Activated T-cell treated with anti-CD3 and anti-CD28 coated beads for 1 hour (primary cell): ENCODE results near the gene SUN2.

Experiments used
- DNase-seq: peaks from one replicate; pipeline ENCODE4 v3.0.0-alpha.2; 2020; ENCODE audit warnings: low read depth

Gene SUN2

DNA sequence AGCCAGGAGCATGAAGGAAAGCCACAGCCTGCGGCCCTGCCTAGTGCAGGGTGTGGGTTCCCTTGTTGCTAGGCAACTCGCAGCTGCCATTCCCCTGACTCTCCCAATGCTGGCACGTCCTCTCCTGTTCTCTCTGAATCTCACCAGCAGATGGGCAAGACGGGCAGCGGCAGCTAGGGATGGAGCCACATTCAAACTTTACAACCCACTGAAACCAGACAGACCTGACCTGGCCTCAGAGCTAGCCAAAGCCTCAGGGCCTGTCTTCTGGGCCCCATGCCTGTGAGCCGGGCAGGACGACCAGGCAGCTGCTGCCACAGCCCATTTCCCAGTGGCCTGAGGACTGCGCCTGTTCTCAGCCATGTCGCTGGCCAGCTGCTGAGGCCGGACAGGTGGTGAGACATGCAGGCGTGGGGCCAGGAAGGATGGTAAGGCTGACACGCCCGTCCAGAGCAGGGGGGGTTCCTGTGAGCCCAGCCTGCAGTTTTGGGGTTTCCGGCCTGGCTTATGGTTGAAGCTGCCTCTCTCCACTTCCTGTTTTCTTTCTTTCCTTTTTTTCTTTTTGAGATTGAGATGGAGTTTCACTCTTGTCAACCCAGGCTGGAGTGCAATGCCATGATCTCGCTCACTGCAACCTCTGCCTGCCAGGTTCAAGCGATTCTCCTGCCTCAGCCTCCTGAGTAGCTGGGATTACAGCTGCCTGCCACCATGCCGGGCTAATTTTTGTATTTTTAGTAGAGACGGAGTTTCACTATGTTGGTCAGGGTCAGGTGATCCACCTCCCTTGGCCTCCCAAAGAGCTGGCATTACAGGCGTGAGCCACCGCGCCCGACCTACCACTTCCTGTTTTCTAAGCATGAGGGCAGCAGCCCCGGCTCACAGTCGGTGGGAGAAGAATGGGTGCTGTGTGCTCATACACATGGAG lies 4.1 kb downstream of the SUN2 start:
- peak; percentile 60 for DNase-seq

DNA sequence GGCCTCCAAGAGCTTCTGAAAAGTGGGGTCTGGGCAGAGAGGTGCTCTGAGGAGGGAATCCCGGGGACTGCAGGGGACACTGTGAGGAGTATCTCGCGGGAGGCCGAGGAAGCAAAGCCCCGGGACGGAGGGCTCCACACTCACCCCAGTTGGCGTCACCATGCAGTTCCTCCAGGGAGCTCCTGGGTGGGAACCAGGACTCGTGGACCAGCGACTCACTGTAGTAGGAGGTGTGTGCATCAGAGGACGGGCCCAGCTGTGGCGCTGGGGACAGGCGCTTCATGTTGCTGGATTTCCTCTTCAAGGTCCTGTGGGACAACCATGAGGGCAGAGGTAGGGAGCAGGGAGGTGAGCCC lies 4.8 kb downstream of the SUN2 start:
- DNase-seq = no peak

- DNase-seq = no peak
Measured at GRCh38 chr22:38750638-38751037, 5.2 kb downstream of the SUN2 start.

DNA sequence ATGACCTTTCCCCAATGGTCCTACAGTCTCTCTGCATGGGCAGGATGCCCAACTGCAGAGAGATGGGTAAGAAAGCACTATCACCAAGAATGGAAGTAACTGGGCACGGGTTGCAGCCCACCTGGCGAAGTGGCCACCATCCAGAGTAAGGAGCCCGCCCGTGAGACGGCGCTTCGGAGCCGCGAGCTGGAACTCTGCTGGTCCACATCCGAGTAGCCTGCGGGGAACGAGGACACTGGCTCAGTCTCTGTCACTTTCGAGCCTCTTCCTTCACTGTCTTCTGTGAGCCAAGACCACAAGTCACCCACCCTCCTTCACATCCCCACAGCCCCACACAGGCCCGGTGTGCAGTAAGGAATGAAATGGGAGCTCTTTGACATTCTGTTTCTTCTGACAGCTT lies 5.7 kb downstream of the SUN2 start:
- no peak for DNase-seq

DNA sequence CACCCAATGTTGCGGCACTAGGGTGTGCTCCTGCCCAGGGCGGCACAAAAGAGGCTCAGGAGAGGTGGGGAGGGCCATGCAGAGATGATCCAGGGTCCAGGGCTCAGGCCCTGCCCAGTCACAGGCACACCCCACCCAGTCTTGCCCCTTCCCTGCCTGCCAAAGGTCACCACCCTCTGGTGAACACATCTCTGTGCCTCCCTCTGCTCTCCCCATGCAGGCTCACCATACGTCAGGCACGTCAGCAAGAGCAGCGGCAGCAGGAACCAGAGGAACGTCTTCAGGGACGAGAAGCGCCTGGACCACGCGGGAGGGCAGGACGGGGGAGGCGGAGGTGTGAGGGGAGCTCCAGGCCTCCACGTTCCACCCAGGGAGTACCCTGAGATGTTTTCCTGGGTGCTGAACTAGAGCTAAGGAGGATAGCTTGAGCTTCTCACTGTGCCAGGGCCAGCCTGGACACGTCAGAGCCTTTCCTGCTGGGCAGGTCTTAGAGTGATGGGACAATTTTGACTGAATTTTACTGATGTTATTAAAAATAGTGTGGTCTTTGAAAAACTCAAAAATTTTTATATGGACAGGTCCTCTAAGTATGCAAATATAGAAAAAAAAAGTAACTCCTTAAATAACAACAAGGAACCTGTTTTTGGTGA lies 7.2 kb downstream of the SUN2 start:
- DNase-seq = no peak

GRCh38 chr22:38745676-38746460 lies 9.9 kb downstream of the SUN2 start:
- no peak for DNase-seq

DNA sequence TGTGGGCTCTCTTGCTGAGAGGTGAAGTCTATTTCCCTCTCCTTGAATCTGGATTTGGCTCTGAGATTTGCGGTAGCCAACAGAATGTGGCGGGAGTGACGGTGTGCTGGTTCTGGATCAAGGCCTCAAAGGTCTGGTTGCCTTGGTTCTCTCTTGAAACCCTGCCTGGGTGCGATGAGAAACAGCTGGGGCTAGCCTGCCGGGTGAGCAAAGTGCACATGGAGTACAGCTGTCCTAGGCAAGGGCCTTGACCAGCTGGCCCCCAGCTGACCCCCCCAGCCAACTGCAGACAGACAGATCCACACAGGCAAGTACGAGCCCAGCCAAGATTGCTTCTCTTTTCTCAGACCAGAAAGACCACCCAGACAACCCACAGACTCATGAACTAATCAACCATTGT lies 10.8 kb downstream of the SUN2 start:
- no peak for DNase-seq

- no peak for DNase-seq
Measured at GRCh38 chr22:38742176-38742942, 13.4 kb downstream of the SUN2 start.

DNA sequence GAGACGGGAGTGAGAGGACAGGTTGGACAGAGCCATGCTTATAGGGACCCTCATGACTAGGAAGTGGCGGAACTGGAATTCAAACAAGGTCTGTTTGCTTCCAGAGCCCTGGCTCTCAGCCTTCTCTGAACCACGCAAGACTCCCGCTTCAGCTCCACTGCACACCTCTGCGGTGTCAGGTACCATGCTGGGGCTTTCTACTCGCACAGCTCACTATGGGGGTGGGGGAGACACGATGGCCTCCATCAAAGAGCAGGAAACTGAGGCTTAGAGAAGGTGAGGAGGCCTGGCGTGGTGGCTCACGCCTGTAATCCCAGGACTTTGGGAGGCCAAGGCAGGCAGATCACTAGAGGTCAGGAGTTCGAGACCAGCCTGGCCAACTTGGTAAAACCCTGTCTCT lies 14.2 kb downstream of the SUN2 start:
- DNase-seq = no peak

DNA sequence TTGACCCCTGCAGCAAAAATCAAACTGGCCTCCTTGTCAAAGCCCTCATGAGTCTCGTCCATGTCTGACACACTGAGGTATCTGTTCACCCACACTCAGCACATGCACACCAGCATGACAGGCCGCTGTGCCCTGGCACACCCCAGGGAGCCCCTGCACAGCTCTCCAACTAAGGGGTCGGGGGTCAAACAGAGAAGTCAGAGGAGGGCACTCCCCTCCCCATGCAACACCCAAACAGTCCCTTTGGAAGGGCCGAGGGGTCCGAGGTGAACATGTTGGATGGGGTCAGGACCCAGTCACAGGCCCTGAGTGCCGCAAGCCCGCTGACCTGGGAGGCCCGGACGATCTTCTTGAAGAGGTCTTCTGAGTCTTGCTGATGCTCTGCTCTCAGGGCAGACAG lies 14.6 kb downstream of the SUN2 start:
- DNase-seq = no peak

GRCh38 chr22:38740754-38741153 lies 15.0 kb downstream of the SUN2 start:
- no peak for DNase-seq

- no peak for DNase-seq
Measured at GRCh38 chr22:38740116-38740723, 15.6 kb downstream of the SUN2 start.

GRCh38 chr22:38739300-38740055 lies 16.3 kb downstream of the SUN2 start:
- DNase-seq = no peak

DNA sequence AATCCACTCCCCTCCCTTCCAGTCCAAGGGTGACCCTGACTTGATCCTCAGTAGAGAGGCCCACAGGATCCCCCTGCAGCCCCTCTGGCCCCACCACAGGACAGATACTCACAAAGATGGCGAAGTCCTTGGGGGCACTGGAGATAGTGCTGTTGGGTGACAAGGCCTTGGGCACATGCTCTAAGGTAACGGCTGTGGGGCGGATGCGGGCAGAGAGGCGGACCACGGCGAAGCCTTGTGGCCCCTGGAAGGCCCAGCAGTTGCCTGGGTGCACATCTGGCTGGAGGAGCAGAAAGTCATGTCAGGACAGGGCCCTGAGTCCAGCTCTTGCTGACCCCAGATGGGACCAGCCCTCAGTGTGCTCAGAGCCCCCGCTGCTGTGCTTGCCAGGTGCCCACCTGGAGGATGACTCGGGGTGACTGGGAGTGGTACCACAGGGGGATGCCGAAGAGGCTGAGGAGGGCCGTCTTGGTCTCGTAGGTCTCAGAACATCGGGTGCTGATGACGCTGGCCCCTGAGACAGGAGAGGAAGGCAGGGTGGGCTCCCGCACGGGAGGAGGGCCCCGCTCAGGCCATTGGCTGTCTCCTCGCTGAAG lies 17.2 kb downstream of the SUN2 start:
- DNase-seq = no peak

GRCh38 chr22:38737302-38738060 lies 18.3 kb downstream of the SUN2 start:
- no peak for DNase-seq

DNA sequence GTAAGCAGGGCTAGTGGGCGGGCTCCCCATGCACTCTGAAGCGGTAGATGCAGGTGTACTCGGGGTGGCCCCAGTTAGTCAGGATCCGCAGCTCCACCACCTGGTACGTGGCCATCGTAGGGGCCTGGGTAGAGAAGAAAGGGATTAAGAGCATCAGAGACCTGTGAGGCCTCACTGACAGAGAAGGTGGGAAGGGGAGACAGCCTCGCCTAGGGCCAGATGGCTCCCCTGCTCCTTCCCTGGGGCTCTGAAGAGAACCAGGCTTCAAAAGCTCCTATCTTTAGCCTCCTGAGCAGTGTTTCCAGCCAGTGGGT lies 19.6 kb downstream of the SUN2 start:
- no peak for DNase-seq

DNA sequence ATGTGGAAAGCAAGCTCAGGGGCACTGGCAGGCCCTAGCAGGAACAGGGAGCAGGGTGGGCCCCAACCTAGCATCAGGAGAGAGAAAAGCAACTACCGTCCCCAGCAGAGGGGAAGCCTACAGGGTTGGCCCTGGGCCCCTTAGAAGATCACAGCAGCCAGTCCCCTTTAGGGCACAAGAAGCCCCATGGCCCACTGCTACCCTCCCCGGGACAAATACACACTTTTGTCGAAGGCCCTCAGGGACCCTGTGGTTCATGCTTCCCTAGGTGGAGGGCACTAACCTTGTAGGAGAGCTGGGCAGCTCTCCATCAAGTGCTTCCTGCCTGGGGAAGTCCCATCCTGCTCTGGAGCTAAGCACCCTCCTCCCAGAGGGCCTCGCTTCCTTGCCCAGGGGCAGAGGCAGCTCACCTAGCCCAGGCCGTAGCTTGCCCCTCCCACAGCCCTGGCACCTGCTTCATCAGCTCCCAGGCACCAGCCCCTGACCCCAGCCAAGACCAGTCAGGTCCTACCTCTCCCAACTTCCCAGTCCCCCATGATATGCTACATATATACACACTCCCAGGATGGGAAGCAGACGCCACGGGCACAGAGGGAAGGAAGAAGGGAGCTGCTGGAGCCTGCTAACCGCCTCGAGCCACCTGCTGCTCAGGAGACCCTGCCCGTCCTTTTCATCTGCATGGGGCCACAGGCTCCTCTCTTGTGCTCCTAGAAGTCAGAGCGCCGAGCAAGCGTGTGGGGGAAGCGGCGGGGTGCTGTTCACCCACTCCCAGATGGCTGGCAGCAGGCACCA lies 20.1 kb downstream of the SUN2 start:
- DNase-seq = no peak

DNA sequence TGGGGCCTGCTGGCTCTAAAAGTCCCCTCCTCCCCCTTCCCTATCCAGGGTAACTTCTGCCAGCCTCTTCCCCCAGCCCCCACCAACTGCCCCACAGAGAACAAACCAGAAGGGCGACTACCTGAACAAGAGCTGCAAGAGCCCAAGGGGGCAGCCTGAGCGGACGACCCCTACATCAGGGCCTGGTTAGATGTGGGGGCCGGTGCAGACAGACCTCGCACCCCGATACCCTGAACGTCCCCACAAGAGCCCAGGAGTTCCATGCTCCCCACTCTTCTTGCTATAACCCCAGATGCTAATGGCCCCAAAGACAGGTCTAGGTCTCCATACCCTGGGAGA lies 20.7 kb downstream of the SUN2 start:
- no peak for DNase-seq

- no peak for DNase-seq
Measured at GRCh38 chr22:38734421-38735100, 21.2 kb downstream of the SUN2 start.
